HepG2 (cell line): ENCODE data around the gene FAIM2.

Source experiments
- ELF4 ChIP-seq: sonication (generic); formaldehyde crosslinking; IDR thresholded peaks from 2 replicates; pipeline ENCODE4 v1.5.0; 2020; ENCODE audit warnings: missing genetic modification reagents, mild to moderate bottlenecking, moderate library complexity, borderline replicate concordance
- KLF15 ChIP-seq: sonication (generic); formaldehyde crosslinking; IDR thresholded peaks from 2 replicates; pipeline ENCODE4 v1.8.1; 2023; ENCODE audit warnings: borderline replicate concordance, mild to moderate bottlenecking, inconsistent platforms, missing genetic modification reagents, mixed read lengths
- PPARG ChIP-seq: conservative IDR thresholded peaks from 2 replicates; pipeline ENCODE4 v1.6.1; 2016; ENCODE audit warnings: missing biosample characterization, missing genetic modification reagents
- ZNF331 ChIP-seq: sonication (generic); formaldehyde crosslinking; IDR thresholded peaks from 2 replicates; pipeline ENCODE4 v1.4.0; 2020; ENCODE audit warnings: missing genetic modification reagents
- ZNF350 ChIP-seq: sonication (generic); formaldehyde crosslinking; IDR thresholded peaks from 2 replicates; pipeline ENCODE4 v1.4.0; 2020; ENCODE audit warnings: mild to moderate bottlenecking, low read depth, missing genetic modification reagents, borderline replicate concordance
- ZNF563 ChIP-seq: sonication (generic); formaldehyde crosslinking; IDR thresholded peaks from 2 replicates; pipeline ENCODE4 v1.8.0; 2022; ENCODE audit warnings: mild to moderate bottlenecking, moderate library complexity, missing genetic modification reagents
- TF ChIP-seq, protein P1 (sequence below): sonication (generic); formaldehyde crosslinking; IDR thresholded peaks from 2 replicates; pipeline ENCODE4 v1.5.0; 2020; ENCODE audit warnings: mild to moderate bottlenecking, missing genetic modification reagents, moderate library complexity

DNA sequence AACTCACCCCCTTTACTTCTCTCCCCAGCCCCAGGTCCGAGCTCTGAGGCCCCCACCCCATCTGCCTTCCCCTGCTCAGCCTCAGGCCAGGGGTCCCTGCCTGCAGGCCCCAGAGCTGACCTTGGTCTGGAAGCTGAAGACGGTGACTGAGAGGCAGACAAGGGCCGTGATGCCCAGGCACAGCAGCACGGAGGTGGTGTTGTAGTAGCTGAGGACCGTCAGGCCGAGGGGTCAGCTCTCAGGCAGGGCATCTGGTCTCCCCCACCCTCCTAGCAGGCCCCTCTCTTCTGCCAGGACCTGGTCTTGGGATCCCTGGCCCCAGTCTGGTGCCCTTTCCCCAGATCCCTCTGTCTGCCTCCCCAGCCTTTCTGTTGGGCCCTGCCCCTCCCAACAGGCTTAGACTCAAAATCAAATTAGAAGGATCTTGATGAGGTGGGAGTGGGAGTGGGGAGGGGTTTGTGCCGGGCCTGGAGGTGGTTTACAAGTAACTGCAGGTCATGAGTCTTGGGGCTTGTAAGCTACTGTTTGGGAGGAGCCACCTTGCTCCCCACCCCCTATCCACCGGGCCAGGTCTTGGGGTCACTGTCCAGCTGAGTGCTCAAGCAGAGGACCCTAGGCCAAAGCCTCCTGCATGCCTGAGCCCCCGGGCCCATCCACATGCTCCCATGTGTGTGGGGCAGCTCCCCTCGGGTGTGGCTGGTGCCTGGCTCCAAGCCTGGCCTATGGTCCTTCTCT lies 14.2 kb downstream of the FAIM2 start:
- no peak for TF ChIP-seq ELF4 (CRISPR knock-in tag)
- no peak for TF ChIP-seq PPARG (CRISPR knock-in tag)
- no peak for TF ChIP-seq KLF15 (CRISPR knock-in tag)
- TF ChIP-seq ZNF350: no peak
- no peak for TF ChIP-seq ZNF331 (CRISPR knock-in tag)
- TF ChIP-seq ZNF563 (CRISPR knock-in tag): no peak
- TF ChIP-seq, protein P1, sequence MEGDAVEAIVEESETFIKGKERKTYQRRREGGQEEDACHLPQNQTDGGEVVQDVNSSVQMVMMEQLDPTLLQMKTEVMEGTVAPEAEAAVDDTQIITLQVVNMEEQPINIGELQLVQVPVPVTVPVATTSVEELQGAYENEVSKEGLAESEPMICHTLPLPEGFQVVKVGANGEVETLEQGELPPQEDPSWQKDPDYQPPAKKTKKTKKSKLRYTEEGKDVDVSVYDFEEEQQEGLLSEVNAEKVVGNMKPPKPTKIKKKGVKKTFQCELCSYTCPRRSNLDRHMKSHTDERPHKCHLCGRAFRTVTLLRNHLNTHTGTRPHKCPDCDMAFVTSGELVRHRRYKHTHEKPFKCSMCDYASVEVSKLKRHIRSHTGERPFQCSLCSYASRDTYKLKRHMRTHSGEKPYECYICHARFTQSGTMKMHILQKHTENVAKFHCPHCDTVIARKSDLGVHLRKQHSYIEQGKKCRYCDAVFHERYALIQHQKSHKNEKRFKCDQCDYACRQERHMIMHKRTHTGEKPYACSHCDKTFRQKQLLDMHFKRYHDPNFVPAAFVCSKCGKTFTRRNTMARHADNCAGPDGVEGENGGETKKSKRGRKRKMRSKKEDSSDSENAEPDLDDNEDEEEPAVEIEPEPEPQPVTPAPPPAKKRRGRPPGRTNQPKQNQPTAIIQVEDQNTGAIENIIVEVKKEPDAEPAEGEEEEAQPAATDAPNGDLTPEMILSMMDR: no peak
